GM12878 (cell line): ENCODE data around the gene MLXIP. TPM values are rescaled to one million over a fixed set of nuclear protein-coding genes. Genes with fewer than 3 reads are reported as not detected.
A peak's percentile ranks its signal among the peaks of the same experiment; 100 is the strongest.

Experiments used
- ATAC-seq: fragments of 200-7000 bp; cut with Tn5 transposase; 3 replicates; pipeline ENCODE4 v1.9.1; 2020; ENCODE audit warnings: mild to moderate bottlenecking, moderate library complexity
- BruUV-seq: library from RNA; stranded (reverse); fragments of 400-500 nt; replicated peaks from 2 replicates; lab custom pipeline; 2021; lab: Mats Ljungman, UMichigan
- CTCF ChIA-PET: fragments of 300-600 bp; sonication (Branson Sonifier 250); formaldehyde crosslinking; extraction: SDS; loops from one replicate; lab custom pipeline; 2021; ENCODE audit warnings: inconsistent platforms; lab: Yijun Ruan, JAX
- POLR2A ChIA-PET: fragments of 350-600 bp; formaldehyde crosslinking; extraction: SDS; loops from one replicate; lab custom pipeline; 2021; ENCODE audit warnings: inconsistent platforms; lab: Charles Lee
- RAD21 ChIA-PET: fragments of 300-600 bp; sonication (Branson Sonifier 250); formaldehyde crosslinking; loops from one replicate; lab custom pipeline; 2023; ENCODE audit warnings: antibody characterized with exemption; ENCODE audit not compliant: unreplicated experiment; lab: Charles Lee
- SMC1A ChIA-PET: fragments of 300-600 bp; sonication (Branson Sonifier 250); formaldehyde crosslinking; loops from one replicate; lab custom pipeline; 2023; ENCODE audit not compliant: unreplicated experiment, uncharacterized antibody; lab: Charles Lee
- DNase-seq: peaks from one replicate; pipeline ENCODE4 v3.0.0-alpha.2; 2011; ENCODE audit warnings: low read depth, low spot score
- FAIRE-seq: peaks from 3 replicates; lab custom pipeline; 2011; peaks lifted over from hg19 to GRCh38; lab: Jason Lieb, UNC
- H2AFZ ChIP-seq: 2 replicates; pipeline ENCODE4 v1.6.0; 2011; ENCODE audit warnings: low read depth, low read length, control low read depth; ENCODE audit not compliant: control insufficient read depth
- H3K27ac ChIP-seq: 2 replicates; pipeline ENCODE4 v1.5.1; 2011; ENCODE audit warnings: control low read depth; ENCODE audit not compliant: control insufficient read depth, insufficient read depth
- H3K27me3 ChIP-seq, 2 experiments: replicated peaks in 1 of 2; 2 replicates each; pipeline versions ENCODE4 v1.6.0 to v1.6.1; 2011; ENCODE audit warnings: low read length in 1 of 2; ENCODE audit not compliant: control insufficient read depth in 2 of 2, insufficient read depth in 2 of 2
- H3K36me3 ChIP-seq, 2 experiments: 2 replicates each; pipeline ENCODE4 v1.5.1; 2011; ENCODE audit warnings: low read length in 1 of 2; ENCODE audit not compliant: control insufficient read depth in 2 of 2, insufficient read depth in 2 of 2
- H3K4me1 ChIP-seq: 2 replicates; pipeline ENCODE4 v1.6.1; 2011; ENCODE audit warnings: mild to moderate bottlenecking, low read length, moderate library complexity, mixed read lengths; ENCODE audit not compliant: control insufficient read depth, insufficient read depth
- H3K4me2 ChIP-seq: 2 replicates; pipeline ENCODE4 v1.6.0; 2011; ENCODE audit warnings: control low read depth; ENCODE audit not compliant: control insufficient read depth, insufficient read depth
- H3K4me3 ChIP-seq: fragments of 200-600 bp; sonication (generic); 2 replicates; pipeline ENCODE4 v1.5.1; 2016
- H3K79me2 ChIP-seq: 2 replicates; pipeline ENCODE4 v1.6.0; 2011; ENCODE audit warnings: low read length; ENCODE audit not compliant: control insufficient read depth, insufficient read depth
- H3K9ac ChIP-seq: 2 replicates; pipeline ENCODE4 v1.8.0; 2011; ENCODE audit warnings: low read length, control low read depth, mixed read lengths; ENCODE audit not compliant: control insufficient read depth, insufficient read depth
- H3K9me3 ChIP-seq: replicated peaks from 3 replicates; pipeline ENCODE4 v1.5.1; 2011; ENCODE audit warnings: mild to moderate bottlenecking, low read length; ENCODE audit not compliant: control insufficient read depth, insufficient read depth
- H4K20me1 ChIP-seq: 2 replicates; pipeline ENCODE4 v1.6.0; 2011; ENCODE audit not compliant: control insufficient read depth, insufficient read depth
- NBN ChIP-seq: fragments of 450-650 bp; IDR thresholded peaks from 2 replicates; pipeline ENCODE4 v1.6.1; 2016
- PBX3 ChIP-seq: IDR thresholded peaks from 2 replicates; pipeline ENCODE4 v1.6.1; 2011; ENCODE audit warnings: mild to moderate bottlenecking, low read depth, low read length, moderate library complexity; ENCODE audit not compliant: insufficient replicate concordance
- SMC3 ChIP-seq: IDR thresholded peaks from 2 replicates; pipeline ENCODE4 v1.6.1; 2011; ENCODE audit warnings: low read length, improper control_type of control experiment, borderline replicate concordance
- ZBED1 ChIP-seq: IDR thresholded peaks from 2 replicates; pipeline ENCODE4 v1.6.1; 2016; ENCODE audit warnings: borderline replicate concordance
- ZBTB33 ChIP-seq: fragments of 450-650 bp; IDR thresholded peaks from 2 replicates; pipeline ENCODE4 v1.6.1; 2017; ENCODE audit warnings: mild to moderate bottlenecking
- WGBS: methylation state at CpG from one replicate; pipeline ENCODE4 v1.1.6; 2016; ENCODE audit warnings: low lambda C conversion rate; ENCODE audit not compliant: insufficient replicate concordance, insufficient coverage; ENCODE audit errors: missing lambda C conversion rate; 5-methylcytosine and 5-hydroxymethylcytosine counted together
- in situ Hi-C: fragments of 300-500 bp; cut with MboI; formaldehyde crosslinking; loops from 9 replicates; pipeline ENCODE4 v1.14.3; 2018; ENCODE audit warnings: mixed read lengths
- intact Hi-C: fragments of 100-400 bp; cut with micrococcal nuclease; formaldehyde crosslinking; loops from one replicate; pipeline ENCODE4 v1.14.2; 2022; ENCODE audit not compliant: unreplicated experiment
- polyA plus RNA-seq, 11 experiments: library from polyadenylated mRNA; depleted of rRNA in 4 of 11; unstranded in 6 of 11; stranded (reverse) in 5 of 11; fragments of >200 nt; fragmentation: Nextera tagmentation in 4 of 11; fragmentation: Illumina TruSeq in 1 of 11; extraction: Ambion mirVana in 4 of 11; extraction: Trizol in 1 of 11; gene quantifications; 1 replicate in 1 of 11; 2 replicates in 10 of 11; pipeline versions ENCODE4 v1.2.1 to v1.2.3, GENCODE V29; 2011 to 2016; ENCODE audit warnings: inconsistent platforms in 2 of 11, missing spikeins in 2 of 11, low read depth in 1 of 11
- total RNA-seq, 4 experiments: library from RNA; depleted of rRNA in 3 of 4; stranded (reverse); fragments of >200 nt in 3 of 4; fragmentation: Illumina TruSeq in 1 of 4; extraction: Trizol in 1 of 4; gene quantifications; 2 replicates each; pipeline versions ENCODE4 v1.2.1 to v1.2.3, GENCODE V29; 2013 to 2021

The MLXIP gene
- total and polyA plus RNA-seq, 10 of the 15 experiments (the other 5 are each of a cell fraction or from before 2014, with no cell fraction given) = 1.1 to 23.7 (median 7.0) TPM

- Histone ChIP-seq H3K27me3 (no peaks in the 10 kb centered on the region), H3K4me1 (no peaks in the 10 kb centered on the region; the same call in 1 of the 2 replicates), H3K4me3 (no peak overlapping the region), H3K79me2 (no peaks in the 10 kb centered on the region), H3K4me2 (no peak overlapping the region), H3K9ac (no peak overlapping the region), H2AFZ (no peak overlapping the region), H4K20me1 (no peaks in the 10 kb centered on the region), H3K27ac (no peak overlapping the region), H3K9me3 (no peaks in the 10 kb centered on the region; the same call in 2 of the 3 replicates), H3K36me3 (no peaks in the 10 kb centered on the region; a peak in 2 of 4 replicates)
- SMC1A ChIA-PET = no interaction called here
- FAIRE-seq (no peak), DNase-seq (no peak), ATAC-seq (no peak)
- no TSS peak for BruUV-seq
- RAD21 ChIA-PET = no interaction called here
- intact Hi-C loops (no loop called here), in situ Hi-C loops (no loop called here)
- CTCF ChIA-PET = interaction anchor here (1.3 kb wide), 1 partner anchor 13 kb away, joined by 3 read pairs; no protein-coding TSS in a partner anchor
- 100% methylated on average over 8 of the region's 9 CpGs for WGBS
- TF ChIP-seq NBN (no peak), SMC3 (no peak), ZBTB33 (no peak)
- POLR2A ChIA-PET = no interaction called here
These were observed 14.7 kb downstream of the MLXIP start for GRCh38 chr12:122093098-122093883.

- DNase-seq (no peak), FAIRE-seq (no peak), ATAC-seq (no peak)
- ChIA-PET POLR2A (no interaction called here), CTCF (no interaction called here), SMC1A (no interaction called here), RAD21 (no interaction called here)
- Histone ChIP-seq H3K4me2 (no peak overlapping the region), H3K4me1 (peaks cover under 1% of the 10 kb centered on the region), H3K27ac (no peak overlapping the region), H2AFZ (no peak overlapping the region), H3K4me3 (no peak overlapping the region), H3K9ac (no peak overlapping the region), H3K27me3 (no peaks in the 10 kb centered on the region), H3K36me3 (no peaks in the 10 kb centered on the region; a peak in 1 of 4 replicates), H3K79me2 (no peaks in the 10 kb centered on the region), H4K20me1 (no peaks in the 10 kb centered on the region), H3K9me3 (no peaks in the 10 kb centered on the region; the same call in 2 of the 3 replicates)
- 100% methylated on average over 5 of the region's 5 CpGs for WGBS
- in situ Hi-C loops = no loop called here
- no TSS peak for BruUV-seq
- TF ChIP-seq PBX3 = peak; percentile 8
- no peak for TF ChIP-seq ZBED1
- intact Hi-C loops = no loop called here
These were observed 15.7 kb downstream of the MLXIP start for GRCh38 chr12:122094137-122094734.
